Muscle of leg (tissue), 11 donors: Measurements from ENCODE around the gene PODXL. TPM values are rescaled to one million over a fixed set of nuclear protein-coding genes. Genes with fewer than 3 reads are reported as not detected.

ENCODE experiments used
- DNase-seq: peaks from one replicate; pipeline ENCODE4 v3.0.0; 2013
- H3K27ac ChIP-seq: one replicate; pipeline ENCODE4 v1.5.1; 2013; ENCODE audit warnings: mild to moderate bottlenecking, low read length, control low read depth
- H3K27me3 ChIP-seq: one replicate; pipeline ENCODE4 v1.6.1; 2013; ENCODE audit warnings: low read length; ENCODE audit not compliant: control insufficient read depth, insufficient read depth
- H3K36me3 ChIP-seq: one replicate; pipeline ENCODE4 v1.6.1; 2013; ENCODE audit warnings: low read length; ENCODE audit not compliant: control insufficient read depth, insufficient read depth
- H3K4me1 ChIP-seq: one replicate; pipeline ENCODE4 v1.6.1; 2013; ENCODE audit warnings: low read length; ENCODE audit not compliant: control insufficient read depth, insufficient read depth
- H3K4me3 ChIP-seq: one replicate; pipeline ENCODE4 v1.5.1; 2013; ENCODE audit warnings: low read length, control low read depth
- H3K9me3 ChIP-seq: replicated peaks from 2 replicates; pipeline ENCODE4 v1.6.1; 2013; ENCODE audit warnings: low read depth, low read length; ENCODE audit not compliant: control insufficient read depth
- WGBS: methylation state at CpG from one replicate; pipeline ENCODE4 v1.1.5; 2013; ENCODE audit warnings: missing lambda C conversion rate; ENCODE audit not compliant: insufficient coverage; 5-methylcytosine and 5-hydroxymethylcytosine counted together
- polyA plus RNA-seq, 8 donors: library from polyadenylated mRNA; unstranded; fragments of 120-200 nt; gene quantifications; one replicate each; pipeline versions ENCODE4 v1.2.1 to v1.2.3, GENCODE V29; 2013; ENCODE audit warnings: inconsistent platforms in 1 of 8, low replicate concordance in 1 of 8; ENCODE audit not compliant: insufficient read length in 8 of 8, insufficient read depth in 1 of 8
- total RNA-seq: library from RNA; stranded (reverse); fragments of 120-200 nt; gene quantifications from one replicate; pipeline ENCODE4 v1.2.4, GENCODE V29; 2013

PODXL gene
- total and polyA plus RNA-seq, 9 donors: 35.5 to 82.1 (median 71.0) TPM

- 70% methylated on average over 7 of the region's 11 CpGs for WGBS
- Histone ChIP-seq H3K9me3 (no peaks in the 10 kb centered on the region), H3K27me3 (no peaks in the 10 kb centered on the region), H3K4me1 (peaks cover 28% of the 10 kb centered on the region), H3K4me3 (no peak overlapping the region), H3K36me3 (no peaks in the 10 kb centered on the region), H3K27ac (peak overlapping the region; percentile 76)
- DNase-seq: no peak
Measured at GRCh38 chr7:131529617-131530016, 26.8 kb downstream of the PODXL start.

GRCh38 chr7:131529179-131529578 is 27.2 kb downstream of the PODXL start:
- DNase-seq: peak; percentile 30

GRCh38 chr7:131527456-131527855 is 29.0 kb downstream of the PODXL start:
- peaks cover 19% of the 10 kb centered on the region for H3K4me1 ChIP-seq

More at GRCh38 chr7:131529179-131529578, 27.2 kb downstream of the PODXL start:
- Histone ChIP-seq H3K9me3 (no peaks in the 10 kb centered on the region), H3K36me3 (no peaks in the 10 kb centered on the region), H3K4me1 (peaks cover 28% of the 10 kb centered on the region), H3K4me3 (no peak overlapping the region), H3K27me3 (no peaks in the 10 kb centered on the region), H3K27ac (peak overlapping the region; percentile 76)
- 39% methylated on average over 2 of the region's 3 CpGs for WGBS

GRCh38 chr7:131525820-131526219 is 30.6 kb downstream of the PODXL start:
- no CpG with 5 or more reads among the region's 2 CpGs for WGBS
- no peak for DNase-seq
- Histone ChIP-seq H3K9me3 (no peaks in the 10 kb centered on the region), H3K27me3 (no peaks in the 10 kb centered on the region), H3K4me1 (peaks cover 30% of the 10 kb centered on the region), H3K27ac (peak overlapping the region; percentile 42), H3K36me3 (no peaks in the 10 kb centered on the region), H3K4me3 (no peak overlapping the region)

More at GRCh38 chr7:131527456-131527855, 29.0 kb downstream of the PODXL start:
- no peak overlapping the region for H3K4me3 ChIP-seq
- H3K27ac ChIP-seq: no peak overlapping the region
- 43% methylated on average over 2 of the region's 4 CpGs for WGBS
- no peak for DNase-seq
- no peaks in the 10 kb centered on the region for H3K27me3 ChIP-seq
- H3K9me3 ChIP-seq: no peaks in the 10 kb centered on the region
- no peaks in the 10 kb centered on the region for H3K36me3 ChIP-seq

GRCh38 chr7:131524703-131525102 is 31.7 kb downstream of the PODXL start:
- Histone ChIP-seq H3K27ac (no peak overlapping the region), H3K4me3 (no peak overlapping the region), H3K4me1 (peaks cover 24% of the 10 kb centered on the region), H3K9me3 (no peaks in the 10 kb centered on the region), H3K36me3 (no peaks in the 10 kb centered on the region), H3K27me3 (no peaks in the 10 kb centered on the region)
- DNase-seq: no peak

- Histone ChIP-seq H3K27ac (no peak overlapping the region), H3K27me3 (no peaks in the 10 kb centered on the region), H3K4me1 (peaks cover 18% of the 10 kb centered on the region)
Measured at GRCh38 chr7:131524115-131524514, 32.3 kb downstream of the PODXL start.

GRCh38 chr7:131522325-131522930 is 34.0 kb downstream of the PODXL start:
- Histone ChIP-seq H3K27me3 (no peaks in the 10 kb centered on the region), H3K27ac (peak overlapping the region; percentile 74), H3K4me3 (no peak overlapping the region), H3K4me1 (peaks cover 11% of the 10 kb centered on the region), H3K36me3 (no peaks in the 10 kb centered on the region), H3K9me3 (no peaks in the 10 kb centered on the region)
- no peak for DNase-seq
- WGBS: 86% methylated on average over 6 of the region's 11 CpGs

More at GRCh38 chr7:131524115-131524514, 32.3 kb downstream of the PODXL start:
- H3K4me3 ChIP-seq: no peak overlapping the region
- H3K36me3 ChIP-seq: no peaks in the 10 kb centered on the region
- DNase-seq: peak; percentile 46
- no peaks in the 10 kb centered on the region for H3K9me3 ChIP-seq
- no CpG with 5 or more reads among the region's 2 CpGs for WGBS

- Histone ChIP-seq H3K4me1 (peaks cover 10% of the 10 kb centered on the region), H3K4me3 (no peak overlapping the region)
Measured at GRCh38 chr7:131521651-131522163, 34.7 kb downstream of the PODXL start.

GRCh38 chr7:131518626-131519025 is 37.8 kb downstream of the PODXL start:
- Histone ChIP-seq H3K27me3 (no peaks in the 10 kb centered on the region), H3K4me3 (no peak overlapping the region), H3K9me3 (no peaks in the 10 kb centered on the region), H3K27ac (peak overlapping the region; percentile 2), H3K4me1 (peaks cover 14% of the 10 kb centered on the region), H3K36me3 (peaks cover 3% of the 10 kb centered on the region)
- DNase-seq: no peak
- WGBS: 86% methylated on average over 10 of the region's 11 CpGs

More at GRCh38 chr7:131521651-131522163, 34.7 kb downstream of the PODXL start:
- Histone ChIP-seq H3K36me3 (peaks cover 3% of the 10 kb centered on the region), H3K27ac (peak overlapping the region; percentile 74), H3K9me3 (no peaks in the 10 kb centered on the region), H3K27me3 (no peaks in the 10 kb centered on the region)
- DNase-seq: no peak
- WGBS: 54% methylated on average over 4 of the region's 7 CpGs

GRCh38 chr7:131517218-131517923 is 39.1 kb downstream of the PODXL start:
- H3K4me3 ChIP-seq: no peak overlapping the region
- WGBS: 90% methylated on average over 19 of the region's 19 CpGs
- no peaks in the 10 kb centered on the region for H3K9me3 ChIP-seq
- peaks cover 3% of the 10 kb centered on the region for H3K36me3 ChIP-seq
- H3K27ac ChIP-seq: no peak overlapping the region
- no peaks in the 10 kb centered on the region for H3K27me3 ChIP-seq
- peaks cover 24% of the 10 kb centered on the region for H3K4me1 ChIP-seq
- DNase-seq: no peak
